Natural killer cell (primary cell): Measurements from ENCODE around the gene COPS4. TPM values are rescaled to one million over a fixed set of nuclear protein-coding genes. Genes with fewer than 3 reads are reported as not detected.

Source experiments
- ATAC-seq, 3 donors: fragments of 150-1000 bp in 2 of 3; fragments of 200-7000 bp in 1 of 3; cut with Tn5 transposase; 1 replicate in 1 of 3; 2 replicates in 2 of 3; pipeline ENCODE4 v1.10.0; 2021; ENCODE audit warnings: mild to moderate bottlenecking in 2 of 3, moderate library complexity in 2 of 3
- DNase-seq, 2 donors: peaks; one replicate each; pipeline versions ENCODE4 v3.0.0 to v3.0.0-alpha.2; 2013 to 2021; ENCODE audit warnings: mixed read lengths in 1 of 2
- H3K27ac ChIP-seq: one replicate; pipeline ENCODE4 v1.5.1; 2013; ENCODE audit warnings: mild to moderate bottlenecking, low read length
- H3K27me3 ChIP-seq: one replicate; pipeline ENCODE4 v1.6.1; 2013; ENCODE audit warnings: low read length; ENCODE audit not compliant: control insufficient read depth, insufficient read depth
- H3K36me3 ChIP-seq: one replicate; pipeline ENCODE4 v1.6.1; 2013; ENCODE audit warnings: low read length; ENCODE audit not compliant: control insufficient read depth, insufficient read depth
- H3K4me1 ChIP-seq: one replicate; pipeline ENCODE4 v1.6.1; 2013; ENCODE audit warnings: low read length; ENCODE audit not compliant: control insufficient read depth, insufficient read depth
- H3K4me3 ChIP-seq: one replicate; pipeline ENCODE4 v1.5.1; 2013; ENCODE audit warnings: low read length
- H3K9me3 ChIP-seq: one replicate; pipeline ENCODE4 v1.6.1; 2013; ENCODE audit warnings: low read length; ENCODE audit not compliant: control insufficient read depth, insufficient read depth
- H3K27ac Mint-ChIP-seq, 2 donors: one replicate each; pipeline ENCODE4 v1.8.0; 2022; ENCODE audit warnings: mild to moderate bottlenecking in 2 of 2, mixed read lengths in 2 of 2, moderate library complexity in 1 of 2
- H3K27me3 Mint-ChIP-seq, 2 donors: one replicate each; pipeline ENCODE4 v1.8.0; 2022; ENCODE audit warnings: low read depth in 2 of 2, mixed read lengths in 2 of 2
- H3K36me3 Mint-ChIP-seq: one replicate; pipeline ENCODE4 v1.8.0; 2022; ENCODE audit warnings: mixed read lengths
- H3K4me1 Mint-ChIP-seq, 2 donors: one replicate each; pipeline ENCODE4 v1.8.0; 2022; ENCODE audit warnings: mixed read lengths in 2 of 2
- H3K4me3 Mint-ChIP-seq: one replicate; pipeline ENCODE4 v1.8.0; 2022; ENCODE audit warnings: mild to moderate bottlenecking, moderate library complexity, mixed read lengths
- H3K9me3 Mint-ChIP-seq, 2 donors: one replicate each; pipeline ENCODE4 v1.8.0; 2022; ENCODE audit warnings: mixed read lengths in 2 of 2
- WGBS: methylation state at CpG from one replicate; pipeline ENCODE4 v1.1.7; 2013; ENCODE audit warnings: missing lambda C conversion rate; ENCODE audit not compliant: insufficient coverage; 5-methylcytosine and 5-hydroxymethylcytosine counted together
- intact Hi-C: fragments of 100-400 bp; cut with micrococcal nuclease; formaldehyde crosslinking; loops from one replicate; pipeline ENCODE4 v1.14.2; 2022
- total RNA-seq, 4 donors: library from RNA; stranded (reverse); fragments of 120-200 nt in 1 of 4; gene quantifications; one replicate each; pipeline versions ENCODE4 v1.2.3 to v1.2.4, GENCODE V29; 2013 to 2022
- TF ChIP-seq, protein P1 (sequence below): fragments of 200-600 bp; IDR thresholded peaks from one replicate; pipeline ENCODE4 v1.8.0; 2022; ENCODE audit warnings: antibody characterized with exemption

The COPS4 gene
- total RNA-seq, 3 donors from 2014 or later (not counting 1 experiment from before 2014, with no cell fraction given), result 35.8 to 39.8 (median 36.1) TPM

DNA sequence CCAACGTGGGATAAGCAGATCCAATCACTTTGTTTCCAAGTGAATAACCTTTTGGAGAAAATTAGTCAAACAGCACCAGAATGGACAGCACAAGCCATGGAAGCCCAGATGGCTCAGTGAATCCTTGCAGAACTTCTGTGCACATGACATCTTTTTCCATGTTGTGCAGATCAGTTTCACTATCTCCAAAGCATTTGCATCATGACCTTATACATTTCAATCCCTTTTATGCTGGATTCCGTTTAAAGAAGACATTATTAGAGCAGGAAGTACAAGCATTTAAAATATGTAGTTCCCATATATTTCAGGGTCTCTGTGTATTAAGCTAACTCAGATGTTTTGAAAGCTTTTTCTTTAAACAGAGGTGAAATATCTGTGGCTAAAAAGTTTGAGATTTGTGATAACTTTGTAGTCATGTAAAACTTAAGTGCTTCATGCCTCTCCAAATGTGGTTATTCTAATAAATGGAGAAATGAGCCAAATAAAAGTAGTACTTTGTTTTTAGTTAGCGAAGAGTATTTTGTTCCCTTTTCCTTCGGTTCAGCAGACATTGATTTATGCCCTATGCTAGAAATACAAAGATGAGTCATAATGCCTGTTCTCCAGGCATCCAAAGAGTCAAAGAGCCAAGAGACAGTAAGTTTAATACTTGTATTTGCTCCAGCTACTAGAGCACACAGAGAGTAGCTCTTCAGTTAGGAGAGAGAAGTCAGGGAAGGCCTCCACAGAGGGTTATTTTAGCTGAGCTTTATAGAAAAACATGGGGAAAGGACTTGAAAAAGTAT lies 40.5 kb downstream of the COPS4 start:
- ATAC-seq, result no peak
- Histone ChIP-seq H3K36me3 (peaks cover 18% of the 10 kb centered on the region), H3K4me1 (peaks cover 17% of the 10 kb centered on the region), H3K9me3 (no peaks in the 10 kb centered on the region), H3K4me3 (no peak overlapping the region), H3K27ac (no peak overlapping the region), H3K27me3 (no peaks in the 10 kb centered on the region)
- 67% methylated on average over 4 of the region's 4 CpGs for WGBS
- no peaks in the 10 kb centered on the region for H3K27me3 Mint-ChIP-seq
- H3K4me3 Mint-ChIP-seq, result no peak overlapping the region
- peaks cover 8% of the 10 kb centered on the region for H3K36me3 Mint-ChIP-seq
- H3K4me1 Mint-ChIP-seq, result peaks cover 34 to 46% of the 10 kb centered on the region in 2 donors
- DNase-seq, result no peak
- no peaks in the 10 kb centered on the region for H3K9me3 Mint-ChIP-seq
- peak overlapping the region in 1 of 2 donors; percentile 78 for H3K27ac Mint-ChIP-seq
- TF ChIP-seq, protein P1, sequence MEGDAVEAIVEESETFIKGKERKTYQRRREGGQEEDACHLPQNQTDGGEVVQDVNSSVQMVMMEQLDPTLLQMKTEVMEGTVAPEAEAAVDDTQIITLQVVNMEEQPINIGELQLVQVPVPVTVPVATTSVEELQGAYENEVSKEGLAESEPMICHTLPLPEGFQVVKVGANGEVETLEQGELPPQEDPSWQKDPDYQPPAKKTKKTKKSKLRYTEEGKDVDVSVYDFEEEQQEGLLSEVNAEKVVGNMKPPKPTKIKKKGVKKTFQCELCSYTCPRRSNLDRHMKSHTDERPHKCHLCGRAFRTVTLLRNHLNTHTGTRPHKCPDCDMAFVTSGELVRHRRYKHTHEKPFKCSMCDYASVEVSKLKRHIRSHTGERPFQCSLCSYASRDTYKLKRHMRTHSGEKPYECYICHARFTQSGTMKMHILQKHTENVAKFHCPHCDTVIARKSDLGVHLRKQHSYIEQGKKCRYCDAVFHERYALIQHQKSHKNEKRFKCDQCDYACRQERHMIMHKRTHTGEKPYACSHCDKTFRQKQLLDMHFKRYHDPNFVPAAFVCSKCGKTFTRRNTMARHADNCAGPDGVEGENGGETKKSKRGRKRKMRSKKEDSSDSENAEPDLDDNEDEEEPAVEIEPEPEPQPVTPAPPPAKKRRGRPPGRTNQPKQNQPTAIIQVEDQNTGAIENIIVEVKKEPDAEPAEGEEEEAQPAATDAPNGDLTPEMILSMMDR, result no peak
- intact Hi-C loops, result no loop called here

DNA sequence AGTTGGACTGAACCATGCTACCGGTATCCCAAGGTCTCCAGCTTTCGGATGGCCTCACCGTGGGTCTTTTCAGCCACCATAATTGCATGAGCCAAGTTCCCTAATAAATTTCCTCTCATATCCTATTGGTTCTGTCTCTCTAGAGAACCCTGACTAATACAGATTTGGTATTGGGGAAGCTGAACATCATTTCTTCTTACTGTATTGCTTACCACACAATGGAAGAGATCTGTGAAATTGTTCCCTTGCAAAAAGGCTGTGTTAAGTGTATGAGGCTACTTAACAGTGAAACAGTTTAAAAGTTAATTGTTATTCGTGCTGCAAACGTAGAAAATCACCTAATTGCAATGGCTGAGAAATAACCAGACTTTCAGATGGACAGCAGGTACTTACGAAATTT lies 45.6 kb downstream of the COPS4 start:
- TF ChIP-seq, protein P1, result no peak
- peaks cover 73% of the 10 kb centered on the region in 2 donors for H3K4me1 Mint-ChIP-seq
- no peaks in the 10 kb centered on the region for H3K36me3 Mint-ChIP-seq
- no peaks in the 10 kb centered on the region for H3K27me3 Mint-ChIP-seq
- no peak overlapping the region for H3K4me3 Mint-ChIP-seq
- Histone ChIP-seq H3K36me3 (peaks cover 13% of the 10 kb centered on the region), H3K4me1 (peaks cover 45% of the 10 kb centered on the region), H3K27ac (no peak overlapping the region), H3K27me3 (no peaks in the 10 kb centered on the region), H3K9me3 (no peaks in the 10 kb centered on the region), H3K4me3 (no peak overlapping the region)
- whole genome bisulfite sequencing, result 94% methylated on average over 5 of the region's 6 CpGs
- DNase-seq (no peak), ATAC-seq (no peak)
- peak overlapping the region; percentile 91 to 93 for H3K27ac Mint-ChIP-seq
- intact Hi-C loops, result loop anchor here (10.0 kb wide), 1 partner anchor 54 kb away; no protein-coding TSS in a partner anchor
- H3K9me3 Mint-ChIP-seq, result no peaks in the 10 kb centered on the region

DNA sequence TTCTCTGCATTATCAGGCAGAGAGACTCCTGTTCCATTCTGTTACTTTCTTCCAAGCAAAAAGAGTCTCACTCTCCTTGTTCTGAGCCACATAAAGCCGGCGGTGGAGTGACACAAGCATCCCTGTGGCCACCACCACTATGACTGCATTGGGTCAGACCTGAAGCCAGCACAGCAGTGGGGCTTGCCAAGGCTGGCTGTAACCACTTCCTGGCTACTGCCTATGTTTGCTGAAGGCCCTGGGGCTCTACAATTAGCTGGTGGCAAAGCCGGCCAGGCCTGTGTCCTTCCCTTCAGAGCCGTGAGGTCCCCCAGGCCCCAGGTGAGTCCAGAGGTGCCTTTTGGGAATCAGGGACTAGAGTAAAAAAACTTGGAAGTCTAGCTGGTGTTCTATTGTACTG lies 47.8 kb downstream of the COPS4 start:
- Histone ChIP-seq H3K27ac (peak overlapping the region; percentile 80), H3K27me3 (no peaks in the 10 kb centered on the region), H3K4me1 (peaks cover 44% of the 10 kb centered on the region), H3K4me3 (no peak overlapping the region), H3K9me3 (no peaks in the 10 kb centered on the region), H3K36me3 (peaks cover 25% of the 10 kb centered on the region)
- peaks cover 1% of the 10 kb centered on the region for H3K36me3 Mint-ChIP-seq
- H3K4me1 Mint-ChIP-seq, result peaks cover 60 to 67% of the 10 kb centered on the region in 2 donors
- WGBS, result 28% methylated on average over 4 of the region's 4 CpGs
- DNase-seq (peak; percentile 23 to 45), ATAC-seq (peak; percentile 45 to 57 (median 52))
- TF ChIP-seq, protein P1, result no peak
- no peaks in the 10 kb centered on the region for H3K27me3 Mint-ChIP-seq
- H3K4me3 Mint-ChIP-seq, result peak overlapping the region; percentile 47
- H3K27ac Mint-ChIP-seq, result peak overlapping the region; percentile 91 to 93
- intact Hi-C loops, result loop anchor here (10.0 kb wide), 1 partner anchor 52 kb away; no protein-coding TSS in a partner anchor
- H3K9me3 Mint-ChIP-seq, result no peaks in the 10 kb centered on the region
